ACC112 (cell line): ENCODE results near the gene FAM177B.

Source experiments
- H2AFZ ChIP-seq: fragments of 200-600 bp; sonication (generic); one replicate; pipeline ENCODE4 v1.6.0; 2017; ENCODE audit warnings: antibody characterized with exemption, low read length; ENCODE audit not compliant: unreplicated experiment
- H3K27ac ChIP-seq: fragments of 200-600 bp; sonication (generic); 2 replicates; pipeline ENCODE4 v1.5.1; 2014; ENCODE audit warnings: low read depth, mild to moderate bottlenecking, antibody characterized with exemption, low read length, moderate library complexity
- H3K27me3 ChIP-seq: fragments of 200-600 bp; sonication (generic); 2 replicates; pipeline ENCODE4 v1.6.1; 2014; ENCODE audit warnings: mild to moderate bottlenecking, antibody characterized with exemption, low read length, moderate library complexity, mixed read lengths; ENCODE audit not compliant: insufficient read depth
- H3K36me3 ChIP-seq: fragments of 200-600 bp; sonication (generic); 2 replicates; pipeline ENCODE4 v1.6.1; 2016; ENCODE audit warnings: mild to moderate bottlenecking, antibody characterized with exemption, low read length, moderate library complexity, mixed read lengths; ENCODE audit not compliant: insufficient read depth
- H3K4me1 ChIP-seq: fragments of 200-600 bp; sonication (generic); one replicate; pipeline ENCODE4 v1.6.1; 2016; ENCODE audit warnings: low read length, mixed read lengths; ENCODE audit not compliant: insufficient read depth, unreplicated experiment, control insufficient read depth
- H3K4me3 ChIP-seq: fragments of 200-600 bp; sonication (generic); 2 replicates; pipeline ENCODE4 v1.5.1; 2014; ENCODE audit warnings: mild to moderate bottlenecking, low read depth, low read length
- H3K79me2 ChIP-seq: fragments of 200-600 bp; sonication (generic); one replicate; pipeline ENCODE4 v1.6.0; 2016; ENCODE audit warnings: low read length; ENCODE audit not compliant: control insufficient read depth, unreplicated experiment, insufficient read depth

The FAM177B gene

GRCh38 chr1:222736972-222737371 is at the start of gene FAM177B:
FAM177B (plus strand) TSS chr1:222737202; CDS start chr1:222746546, 9,344 bp downstream.
- H3K4me1 ChIP-seq, result no peaks in the 10 kb centered on the region
- H3K27me3 ChIP-seq, result no peaks in the 10 kb centered on the region
- no peak within 1 kb of the TSS for H2AFZ ChIP-seq
- no peak within 1 kb of the TSS for H3K4me3 ChIP-seq
- H3K79me2 ChIP-seq, result no peaks in the 10 kb centered on the region
- no peak within 1 kb of the TSS for H3K27ac ChIP-seq
- H3K36me3 ChIP-seq, result peaks cover 15% of the 10 kb centered on the region

- H3K27ac ChIP-seq, result no peak overlapping the region
- H3K4me3 ChIP-seq, result no peak overlapping the region
Measured at GRCh38 chr1:222691016-222691415, 46.0 kb upstream of the FAM177B start.

GRCh38 chr1:222694927-222695326 is 42.1 kb upstream of the FAM177B start:
- Histone ChIP-seq H3K27me3 (no peaks in the 10 kb centered on the region), H2AFZ (no peak overlapping the region), H3K27ac (no peak overlapping the region), H3K4me1 (no peaks in the 10 kb centered on the region), H3K4me3 (no peak overlapping the region), H3K36me3 (peaks cover 22% of the 10 kb centered on the region), H3K79me2 (peaks cover 42% of the 10 kb centered on the region)

More at GRCh38 chr1:222691016-222691415, 46.0 kb upstream of the FAM177B start:
- peaks cover 18% of the 10 kb centered on the region for H3K36me3 ChIP-seq
- H3K27me3 ChIP-seq, result no peaks in the 10 kb centered on the region
- H3K4me1 ChIP-seq, result no peaks in the 10 kb centered on the region
- H3K79me2 ChIP-seq, result peaks cover 20% of the 10 kb centered on the region
- H2AFZ ChIP-seq, result no peak overlapping the region

GRCh38 chr1:222696741-222697140 is 40.3 kb upstream of the FAM177B start:
- Histone ChIP-seq H2AFZ (no peak overlapping the region), H3K4me3 (no peak overlapping the region), H3K27me3 (no peaks in the 10 kb centered on the region), H3K4me1 (no peaks in the 10 kb centered on the region), H3K27ac (no peak overlapping the region), H3K79me2 (peaks cover 46% of the 10 kb centered on the region), H3K36me3 (peaks cover 26% of the 10 kb centered on the region)

GRCh38 chr1:222697203-222697602 is 39.8 kb upstream of the FAM177B start:
- no peak overlapping the region for H3K27ac ChIP-seq
- peaks cover 49% of the 10 kb centered on the region for H3K79me2 ChIP-seq
- no peaks in the 10 kb centered on the region for H3K27me3 ChIP-seq
- H3K4me1 ChIP-seq, result no peaks in the 10 kb centered on the region
- no peak overlapping the region for H2AFZ ChIP-seq
- peaks cover 29% of the 10 kb centered on the region for H3K36me3 ChIP-seq
- no peak overlapping the region for H3K4me3 ChIP-seq

- Histone ChIP-seq H3K27ac (peak overlapping the region; percentile 20; the same call in 1 of the 2 replicates), H3K36me3 (peaks cover 35% of the 10 kb centered on the region), H3K4me1 (no peaks in the 10 kb centered on the region), H3K4me3 (no peak overlapping the region), H3K79me2 (peaks cover 53% of the 10 kb centered on the region), H3K27me3 (no peaks in the 10 kb centered on the region), H2AFZ (no peak overlapping the region)
Measured at GRCh38 chr1:222697826-222698225, 39.2 kb upstream of the FAM177B start.

GRCh38 chr1:222702210-222702609 is 34.8 kb upstream of the FAM177B start:
- Histone ChIP-seq H3K27ac (no peak overlapping the region), H3K36me3 (peaks cover 62% of the 10 kb centered on the region), H3K27me3 (no peaks in the 10 kb centered on the region), H3K79me2 (peaks cover 69% of the 10 kb centered on the region), H3K4me3 (no peak overlapping the region), H2AFZ (no peak overlapping the region), H3K4me1 (no peaks in the 10 kb centered on the region)

GRCh38 chr1:222704260-222704659 is 32.7 kb upstream of the FAM177B start:
- Histone ChIP-seq H3K79me2 (peaks cover 82% of the 10 kb centered on the region), H3K36me3 (peaks cover 55% of the 10 kb centered on the region), H3K4me3 (no peak overlapping the region)

GRCh38 chr1:222706815-222707214 is 30.2 kb upstream of the FAM177B start:
- Histone ChIP-seq H2AFZ (no peak overlapping the region), H3K27ac (no peak overlapping the region), H3K4me1 (peaks cover 12% of the 10 kb centered on the region), H3K4me3 (no peak overlapping the region), H3K27me3 (no peaks in the 10 kb centered on the region), H3K36me3 (peaks cover 42% of the 10 kb centered on the region), H3K79me2 (peaks cover 98% of the 10 kb centered on the region)

More at GRCh38 chr1:222704260-222704659, 32.7 kb upstream of the FAM177B start:
- Histone ChIP-seq H3K27me3 (no peaks in the 10 kb centered on the region), H3K4me1 (no peaks in the 10 kb centered on the region), H2AFZ (no peak overlapping the region), H3K27ac (no peak overlapping the region)

GRCh38 chr1:222709700-222710153 is 27.3 kb upstream of the FAM177B start:
- peaks cover 14% of the 10 kb centered on the region for H3K36me3 ChIP-seq
- H3K79me2 ChIP-seq, result peaks cover 87% of the 10 kb centered on the region
- H3K27ac ChIP-seq, result no peak overlapping the region; the same call in 1 of the 2 replicates
- H2AFZ ChIP-seq, result no peak overlapping the region
- no peaks in the 10 kb centered on the region for H3K27me3 ChIP-seq
- H3K4me1 ChIP-seq, result peaks cover 12% of the 10 kb centered on the region
- H3K4me3 ChIP-seq, result peak overlapping the region; percentile 89
